GM19455 (cell line): ENCODE measurements around the gene SLC25A15.
"Not testable (repeated sequence)": the region's sequence is repeated elsewhere in the genome, so short reads cannot be mapped to it uniquely, and the experiment has no call there.

ENCODE experiments used
- ATAC-seq: cut with Tn5 transposase; IDR thresholded peaks from one replicate; pipeline ENCODE4 v1.9.1; 2021; ENCODE audit not compliant: unreplicated experiment

Gene SLC25A15

DNA sequence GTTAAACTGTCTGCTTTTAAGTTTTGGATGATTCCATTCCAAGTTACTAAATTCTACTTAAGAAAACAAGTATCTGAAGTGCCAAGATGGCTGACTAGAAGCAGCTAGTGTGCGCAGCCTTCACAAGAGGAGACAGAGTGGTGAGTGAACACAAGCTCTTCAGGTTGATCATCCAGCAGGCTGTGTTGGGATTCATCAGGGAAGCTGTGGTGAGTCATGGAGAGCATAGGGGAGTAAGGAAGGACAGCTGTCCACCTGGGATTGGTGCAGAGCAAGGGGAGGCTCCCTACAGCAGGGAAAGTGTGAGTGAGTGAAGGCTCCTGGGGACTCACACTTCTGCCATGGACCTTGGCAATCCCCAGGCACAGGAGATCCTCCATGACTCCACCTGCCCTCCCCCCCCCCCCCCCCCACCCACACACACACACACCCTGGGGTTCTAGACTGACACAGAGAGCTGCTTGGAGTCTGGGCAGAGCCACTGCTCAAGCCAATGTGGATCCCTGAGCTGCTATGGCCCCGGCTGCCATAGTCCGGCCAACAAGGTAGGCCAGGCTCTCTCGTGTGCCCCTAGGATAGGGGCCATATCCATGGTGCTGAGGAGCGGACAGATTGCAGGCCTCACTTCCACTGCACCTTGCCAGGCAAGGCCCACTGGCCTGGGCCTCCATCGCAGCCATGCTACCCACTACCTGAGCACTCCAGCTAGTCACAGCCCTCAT, 23.5 kb downstream of the SLC25A15 start:
- ATAC-seq = no peak

- peak; percentile 58 for ATAC-seq
Observed at GRCh38 chr13:40813667-40814454, 24.4 kb downstream of the SLC25A15 start.

DNA sequence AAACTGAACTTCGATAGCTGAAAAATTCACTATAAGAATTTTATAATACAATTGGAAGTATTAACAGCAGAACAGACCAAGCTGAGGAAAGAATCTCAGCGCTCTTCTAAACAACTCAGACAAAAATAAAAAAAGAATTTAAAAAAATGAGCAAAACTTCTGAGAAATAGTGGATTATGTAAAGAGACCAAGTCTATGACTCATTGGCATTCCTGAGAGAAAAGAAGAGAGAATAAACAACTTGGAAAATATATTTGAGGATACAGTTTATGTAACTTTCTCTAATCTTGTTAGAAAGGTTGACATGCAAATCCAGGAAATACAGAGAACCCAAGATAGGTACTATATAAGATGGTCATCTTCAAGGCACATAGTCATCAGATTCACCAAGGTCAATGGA, 25.4 kb downstream of the SLC25A15 start:
- no peak for ATAC-seq

DNA sequence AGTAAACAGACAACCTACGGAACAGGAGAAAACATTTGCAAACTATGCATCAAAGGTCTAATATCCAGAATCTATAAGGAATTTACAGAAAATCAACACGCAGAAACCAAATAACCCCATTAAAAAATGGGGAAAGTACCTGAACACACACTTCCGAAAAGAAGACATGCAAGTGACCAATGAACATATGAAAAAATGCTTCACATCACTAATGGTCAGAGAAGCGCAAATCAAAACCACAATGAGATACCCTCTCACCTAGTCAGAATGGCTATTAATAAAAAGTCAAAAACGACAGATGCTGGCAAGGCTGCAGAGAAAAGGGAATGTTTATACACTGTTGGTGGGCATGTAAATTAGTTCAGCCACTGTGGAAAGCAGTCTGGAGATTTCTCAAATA, 29.5 kb downstream of the SLC25A15 start:
- no peak for ATAC-seq

GRCh38 chr13:40819797-40820315, 30.4 kb downstream of the SLC25A15 start:
- no peak for ATAC-seq

DNA sequence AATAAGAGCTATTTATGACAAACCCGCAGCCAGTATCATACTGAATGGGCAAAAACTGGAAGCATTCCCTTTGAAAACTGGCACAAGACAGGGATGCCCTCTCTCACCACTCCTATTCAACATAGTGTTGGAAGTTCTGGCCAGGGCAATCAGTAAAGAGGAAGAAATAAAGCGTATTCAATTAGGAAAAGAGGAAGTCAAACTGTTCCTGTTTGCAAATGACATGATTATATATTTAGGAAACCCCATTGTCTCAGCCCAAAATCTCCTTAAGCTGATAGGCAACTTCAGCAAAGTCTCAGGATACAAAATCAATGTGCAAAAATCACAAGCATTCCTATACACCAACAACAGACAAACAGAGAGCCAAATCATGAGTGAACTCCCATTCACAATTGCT, 50.3 kb downstream of the SLC25A15 start:
- ATAC-seq = not testable (repeated sequence)

DNA sequence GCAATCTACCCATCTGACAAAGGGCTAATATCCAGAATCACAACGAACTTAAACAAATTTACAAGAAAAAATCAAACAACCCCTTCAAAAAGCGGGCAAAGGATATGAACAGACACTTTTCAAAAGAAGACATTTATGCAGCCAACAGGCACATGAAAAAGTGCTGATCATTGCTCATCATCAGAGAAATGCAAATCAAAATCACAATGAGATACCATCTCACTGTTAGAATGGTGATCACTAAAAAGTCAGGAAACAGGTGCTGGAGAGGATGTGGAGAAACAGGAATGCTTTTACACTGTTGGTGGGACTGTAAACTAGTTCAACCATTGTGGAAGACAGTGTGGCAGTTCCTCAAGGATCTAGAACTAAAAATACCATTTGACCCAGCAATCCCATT, 51.5 kb downstream of the SLC25A15 start:
- ATAC-seq = not testable (repeated sequence)
